ENCODE results near the gene ABCA12. TPM values are rescaled to one million over a fixed set of nuclear protein-coding genes. Genes with fewer than 3 reads are reported as not detected.

ABCA12 gene
- total and polyA plus RNA-seq, 9 of the 15 experiments (the other 6 are each of a cell fraction or from before 2014, with no cell fraction given): 0.02 to 0.03 TPM; not detected in 7

- TF ChIP-seq ZBTB33 (CRISPR knock-in tag; IDR thresholded peaks at IDR 0.05) (no peak), ZNF134 (CRISPR knock-in tag; conservative IDR thresholded peaks at IDR 0.05) (no peak), ZNF740 (CRISPR knock-in tag; IDR thresholded peaks at IDR 0.05) (no peak), ZNF740 (tag; IDR thresholded peaks at IDR 0.05) (no peak), CBX3 (IDR thresholded peaks at IDR 0.05; ENCODE audit: borderline replicate concordance in 1 of 2, low read length in 2 of 2) (no peak), SREBF1 (IDR thresholded peaks at IDR 0.05; ENCODE audit: borderline replicate concordance, low read depth, low read length) (no peak), ETV5 (CRISPR knock-in tag; IDR thresholded peaks at IDR 0.05; ENCODE audit: low read depth) (no peak)
Measured at GRCh38 chr2:215149486-215149885, 11.1 kb upstream of the ABCA12 start (continued).

GRCh38 chr2:215149060-215149459 is 10.6 kb upstream of the ABCA12 start:
- Histone ChIP-seq H2AFZ (ENCODE audit: low read depth, low read length) (no peak overlapping the region), H3K9me3 (replicated peaks; ENCODE audit: control insufficient read depth, insufficient read depth, low read depth, low read length) (no peaks in the 10 kb centered on the region), H3K4me3 (no peak overlapping the region), H3K4me2 (ENCODE audit: insufficient read depth, low read length) (no peak overlapping the region), H3K9me1 (ENCODE audit: control insufficient read depth, insufficient read depth, low read length) (no peaks in the 10 kb centered on the region), H3K79me2 (ENCODE audit: control insufficient read depth, insufficient read depth, low read length) (no peaks in the 10 kb centered on the region), H3K27ac (ENCODE audit: extremely low read depth, low read depth, low read length) (no peak overlapping the region), H3K9ac (ENCODE audit: insufficient read depth in 1 of 2, low read depth in 2 of 2, low read length in 2 of 2) (no peak overlapping the region), H3K36me3 (ENCODE audit: control insufficient read depth, insufficient read depth, low read length) (no peaks in the 10 kb centered on the region), H3K4me1 (replicated peaks in 1 of 2; ENCODE audit: control insufficient read depth in 2 of 2, insufficient read depth in 2 of 2, low read length in 2 of 2) (no peaks in the 10 kb centered on the region), H4K20me1 (replicated peaks; ENCODE audit: control insufficient read depth, insufficient read depth, low read length) (no peaks in the 10 kb centered on the region), H3K27me3 (ENCODE audit: control insufficient read depth in 2 of 2, insufficient read depth in 2 of 2, low read length in 2 of 2) (no peaks in the 10 kb centered on the region)
- BruUV-seq (replicated peaks): no TSS peak
- no peak for DNase-seq (ENCODE audit: extremely low read depth in 1 of 4, low spot score in 3 of 4)
- in situ Hi-C loops (cut with MboI): no loop called here
- ChIA-PET CTCF (ENCODE audit: low intra/inter-chr PET ratio) (no interaction called here), POLR2A (no interaction called here)
- no peak for ATAC-seq
- intact Hi-C loops (cut with micrococcal nuclease): no loop called here
- no peak for FAIRE-seq
- WGBS (ENCODE audit: insufficient coverage, low coverage, missing lambda C conversion rate): 9% methylated on average over 2 of the region's 2 CpGs
- TF ChIP-seq HINFP (tag; conservative IDR thresholded peaks at IDR 0.05; ENCODE audit: low read depth): no peak
- TF ChIP-seq C11orf30 (IDR thresholded peaks at IDR 0.05; ENCODE audit: low read depth): no peak
- TF ChIP-seq ZNF217 (CRISPR knock-in tag; IDR thresholded peaks at IDR 0.05): no peak
- no peak for TF ChIP-seq ZSCAN32 (CRISPR knock-in tag; IDR thresholded peaks at IDR 0.05)
- TF ChIP-seq ZFP91 (CRISPR knock-in tag; IDR thresholded peaks at IDR 0.05): no peak
- no peak for TF ChIP-seq SAFB (IDR thresholded peaks at IDR 0.05; ENCODE audit: borderline replicate concordance, low read depth, low read length)
- TF ChIP-seq NFE2 (IDR thresholded peaks at IDR 0.05; ENCODE audit: low read depth): no peak
- TF ChIP-seq FOXJ2 (tag; IDR thresholded peaks at IDR 0.05): no peak
- TF ChIP-seq GATAD2A (IDR thresholded peaks at IDR 0.05): no peak
- no peak for TF ChIP-seq POLR2H (tag; IDR thresholded peaks at IDR 0.05; ENCODE audit: low read depth)
